ENCODE results near the gene CCDC136.

CCDC136 gene

DNA sequence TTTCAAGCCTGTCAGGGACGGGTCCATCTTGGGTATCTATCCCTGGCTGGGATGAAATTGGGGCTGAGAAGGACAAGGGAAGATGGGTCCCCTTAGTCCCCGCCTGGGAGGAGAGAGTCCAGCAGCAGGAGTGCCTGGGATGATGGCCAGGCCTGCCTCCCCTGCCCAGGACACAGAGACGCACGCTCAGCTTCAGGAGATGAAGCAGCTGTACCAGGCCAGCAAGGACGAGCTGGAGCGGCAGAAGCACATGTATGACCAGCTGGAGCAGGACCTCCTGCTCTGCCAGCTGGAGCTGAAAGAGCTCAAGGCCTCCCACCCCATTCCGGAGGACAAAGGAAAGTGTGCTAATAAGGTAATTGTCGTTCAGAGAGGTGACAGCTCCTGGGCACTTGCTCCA is 15.4 kb downstream of the CCDC136 start:
- no peak for DNase-seq

GRCh38 chr7:128809363-128809762 is 17.6 kb downstream of the CCDC136 start:
- no peak for DNase-seq

DNA sequence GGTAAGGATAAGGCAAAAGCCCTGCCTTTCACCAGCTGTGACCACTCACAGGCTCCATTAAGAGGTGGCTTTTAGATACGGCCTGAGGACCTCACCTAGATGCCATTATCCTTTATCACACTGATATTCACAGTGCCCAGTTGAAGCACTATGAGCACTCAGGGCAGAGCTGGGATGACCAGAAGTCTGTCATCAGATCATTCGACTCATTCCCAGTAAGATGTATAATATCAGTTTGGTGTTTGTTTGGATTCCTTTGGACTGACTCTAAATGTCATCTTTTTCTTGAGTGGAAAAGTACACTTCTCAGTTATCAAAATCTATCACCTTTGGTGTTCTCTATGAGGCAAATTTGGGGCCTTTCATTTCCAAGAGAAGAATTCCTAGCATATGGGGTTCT is 18.7 kb downstream of the CCDC136 start:
- DNase-seq = no peak

DNA sequence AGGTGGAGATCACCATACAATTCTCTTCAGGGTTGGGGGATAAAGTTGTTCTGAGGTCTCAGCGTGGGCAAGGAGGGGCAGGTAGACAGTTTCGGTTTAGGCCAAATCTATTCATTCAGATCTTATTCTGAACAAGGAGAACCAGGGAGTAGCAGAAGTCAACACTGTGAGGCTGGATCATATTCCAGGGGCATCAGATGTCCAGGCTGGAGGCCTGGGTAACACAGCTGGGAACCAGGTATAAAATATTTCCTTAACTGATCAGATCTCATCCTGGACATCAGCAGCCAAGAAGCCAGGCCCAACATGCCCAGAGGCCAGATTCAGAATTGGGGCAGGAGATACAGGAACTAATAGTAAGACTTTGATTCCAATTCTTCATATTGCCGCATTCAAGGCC is 19.2 kb downstream of the CCDC136 start:
- DNase-seq = no peak

DNA sequence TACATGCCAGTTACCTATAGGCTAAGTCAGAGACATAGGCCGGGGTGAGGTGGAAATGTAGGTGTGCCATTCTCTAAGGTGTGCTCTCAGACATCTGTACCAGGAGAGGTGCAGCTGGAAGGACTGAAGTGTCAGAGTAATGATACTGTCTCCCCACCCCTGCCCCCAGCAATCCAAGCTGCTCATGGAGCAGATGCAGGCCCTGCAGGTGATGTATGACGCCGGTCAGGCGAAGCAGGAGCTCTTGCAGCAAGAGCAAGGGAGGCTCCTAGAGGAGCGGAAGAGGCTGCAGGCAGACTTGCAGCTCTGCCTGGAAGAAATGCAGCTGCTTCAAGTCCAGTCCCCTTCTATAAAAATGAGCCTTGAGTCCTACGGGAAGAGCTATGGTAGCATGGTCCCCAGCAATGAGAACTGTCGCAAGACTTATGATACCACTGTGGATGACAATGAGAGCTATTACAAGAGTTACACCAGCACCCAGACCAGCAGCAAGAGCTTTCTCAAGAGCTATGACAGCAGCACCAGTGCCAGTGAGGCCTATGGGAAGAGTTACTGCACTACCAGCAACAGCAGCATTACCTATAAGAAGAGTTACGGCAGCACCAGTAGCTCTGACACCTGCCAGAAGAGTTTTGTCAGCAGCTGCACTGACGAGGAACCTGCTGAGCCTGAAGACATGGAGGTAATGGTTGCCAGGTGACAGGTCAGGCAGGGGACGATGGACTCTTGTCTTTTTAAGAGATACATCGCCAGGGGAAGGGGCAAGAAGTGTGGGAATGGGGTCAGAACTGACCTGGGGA is 20.1 kb downstream of the CCDC136 start:
- no peak for DNase-seq

GRCh38 chr7:128812514-128813168 is 20.9 kb downstream of the CCDC136 start:
- DNase-seq = no peak

DNA sequence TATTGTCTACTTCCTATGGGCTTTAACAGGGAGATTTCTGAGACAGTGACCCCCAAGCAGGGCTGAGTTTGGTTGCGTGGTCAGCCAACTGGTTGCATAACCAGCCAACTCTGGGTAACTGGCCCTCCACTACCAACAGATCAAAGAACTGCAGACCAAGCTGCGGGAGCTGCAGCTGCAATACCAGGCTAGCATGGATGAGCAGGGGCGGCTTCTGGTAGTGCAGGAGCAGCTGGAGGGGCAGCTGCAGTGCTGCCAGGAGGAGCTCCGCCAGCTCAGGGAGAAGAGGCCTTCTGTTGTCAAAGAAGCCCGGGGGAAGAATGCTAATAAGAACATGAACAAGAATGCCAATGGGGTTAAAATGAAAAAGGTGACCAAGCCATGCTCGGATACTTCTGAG is 22.7 kb downstream of the CCDC136 start:
- DNase-seq = no peak

GRCh38 chr7:128815289-128815942 is 23.6 kb downstream of the CCDC136 start:
- DNase-seq = no peak

- no peak for DNase-seq
These were observed 26.9 kb downstream of the CCDC136 start for GRCh38 chr7:128818694-128819093.

GRCh38 chr7:128821724-128822123 is 30.0 kb downstream of the CCDC136 start:
- no peak for DNase-seq

DNA sequence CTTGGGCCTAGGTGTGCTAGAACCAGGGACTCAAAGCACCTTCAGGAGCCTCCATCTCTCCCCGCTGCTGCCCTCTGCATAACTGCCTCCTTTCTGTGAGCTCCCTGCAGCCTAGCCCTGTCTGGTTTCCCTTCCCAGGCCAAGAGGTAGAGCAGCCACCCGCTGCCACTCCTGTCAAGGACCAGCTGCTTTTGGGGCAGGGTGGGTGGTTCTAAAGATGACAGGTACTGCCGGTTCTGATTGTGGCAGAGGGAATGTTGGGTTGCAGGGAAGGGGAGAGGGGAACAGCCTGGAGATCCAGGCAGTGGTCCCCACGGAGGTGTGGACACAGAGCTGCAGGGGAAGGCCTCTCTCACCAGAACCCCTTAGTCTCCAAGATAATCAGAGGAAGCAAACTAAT is 34.7 kb downstream of the CCDC136 start:
- DNase-seq = no peak

- DNase-seq = no peak
These were observed 35.1 kb downstream of the CCDC136 start for GRCh38 chr7:128826916-128827247.

GRCh38 chr7:128827248-128827958 is 35.6 kb downstream of the CCDC136 start:
- DNase-seq = no peak

GRCh38 chr7:128827971-128828711 is 36.4 kb downstream of the CCDC136 start:
- DNase-seq = no peak

GRCh38 chr7:128829391-128830166 is 37.8 kb downstream of the CCDC136 start:
- DNase-seq = no peak

DNA sequence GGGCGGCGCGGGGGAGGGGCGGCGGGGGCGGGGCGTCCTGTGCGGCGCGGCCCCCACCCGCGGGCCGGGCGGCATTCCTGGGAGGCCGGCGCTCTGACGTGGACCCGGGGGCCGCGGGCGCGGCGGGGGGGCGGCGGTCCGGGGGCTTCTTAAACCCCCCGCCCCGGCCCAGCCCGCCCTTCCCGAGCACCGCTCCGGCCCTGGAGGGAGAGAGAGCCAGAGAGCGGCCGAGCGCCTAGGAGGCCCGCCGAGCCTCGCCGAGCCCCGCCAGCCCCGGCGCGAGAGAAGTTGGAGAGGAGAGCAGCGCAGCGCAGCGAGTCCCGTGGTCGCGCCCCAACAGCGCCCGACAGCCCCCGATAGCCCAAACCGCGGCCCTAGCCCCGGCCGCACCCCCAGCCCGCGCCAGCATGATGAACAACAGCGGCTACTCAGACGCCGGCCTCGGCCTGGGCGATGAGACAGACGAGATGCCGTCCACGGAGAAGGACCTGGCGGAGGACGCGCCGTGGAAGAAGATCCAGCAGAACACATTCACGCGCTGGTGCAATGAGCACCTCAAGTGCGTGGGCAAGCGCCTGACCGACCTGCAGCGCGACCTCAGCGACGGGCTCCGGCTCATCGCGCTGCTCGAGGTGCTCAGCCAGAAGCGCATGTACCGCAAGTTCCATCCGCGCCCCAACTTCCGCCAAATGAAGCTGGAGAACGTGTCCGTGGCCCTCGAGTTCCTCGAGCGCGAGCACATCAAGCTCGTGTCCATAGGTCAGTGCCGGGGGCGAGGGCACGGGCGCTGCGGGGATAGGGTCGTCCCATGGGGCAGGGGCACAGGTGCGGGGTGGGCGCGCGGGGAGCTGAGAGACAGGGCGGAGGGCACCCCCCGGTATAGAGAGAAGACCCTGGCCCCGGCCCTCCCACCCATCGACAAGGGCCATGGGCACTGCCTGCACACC is 38.7 kb downstream of the CCDC136 start, which contains the start of gene FLNC:
Gene FLNC, plus strand, starts transcription at position 176 of the 947 bp plus-strand sequence. Its CDS starts 232 bp downstream, at position 408.
- no peak for DNase-seq

DNA sequence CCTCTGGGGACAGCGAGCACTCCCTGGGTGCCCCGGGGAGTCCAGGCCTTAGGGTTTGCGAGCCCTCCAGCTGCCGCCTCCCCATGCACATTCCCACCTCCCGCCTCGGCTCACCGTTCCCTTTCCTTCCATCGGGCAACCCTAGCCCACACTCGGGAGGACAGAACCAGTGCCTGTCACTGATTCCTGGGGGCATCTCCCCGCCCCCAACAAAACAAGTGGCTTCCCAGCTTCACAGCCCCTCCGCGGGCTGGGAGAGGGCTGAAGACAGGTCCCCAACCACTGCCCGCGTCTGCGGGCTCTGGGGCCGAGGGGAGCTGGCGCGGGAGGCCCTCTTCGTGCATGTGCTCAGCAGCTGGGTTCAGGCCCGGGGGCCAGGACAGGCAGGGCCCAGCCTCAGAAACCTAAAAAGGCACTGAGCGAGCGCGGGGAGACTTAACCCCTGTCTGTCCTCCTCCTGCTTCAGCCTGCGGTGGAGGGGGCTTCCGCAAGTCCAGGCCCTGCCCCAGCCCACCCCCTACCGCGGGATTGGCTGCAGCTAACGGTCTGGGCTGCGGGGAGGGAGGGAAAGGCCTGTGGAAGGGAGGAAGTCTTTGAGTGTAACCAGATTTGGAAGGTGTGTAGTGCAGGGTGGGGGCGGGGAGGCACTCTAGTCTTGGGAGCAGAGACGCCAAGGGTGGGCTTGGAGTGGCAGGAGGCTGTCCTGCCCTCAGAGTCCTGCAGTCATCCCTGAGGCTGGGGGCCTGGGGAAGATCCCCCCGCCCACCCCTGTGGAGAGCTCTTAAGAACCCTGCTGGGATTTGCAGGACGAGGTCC is 39.6 kb downstream of the CCDC136 start:
- no peak for DNase-seq

DNA sequence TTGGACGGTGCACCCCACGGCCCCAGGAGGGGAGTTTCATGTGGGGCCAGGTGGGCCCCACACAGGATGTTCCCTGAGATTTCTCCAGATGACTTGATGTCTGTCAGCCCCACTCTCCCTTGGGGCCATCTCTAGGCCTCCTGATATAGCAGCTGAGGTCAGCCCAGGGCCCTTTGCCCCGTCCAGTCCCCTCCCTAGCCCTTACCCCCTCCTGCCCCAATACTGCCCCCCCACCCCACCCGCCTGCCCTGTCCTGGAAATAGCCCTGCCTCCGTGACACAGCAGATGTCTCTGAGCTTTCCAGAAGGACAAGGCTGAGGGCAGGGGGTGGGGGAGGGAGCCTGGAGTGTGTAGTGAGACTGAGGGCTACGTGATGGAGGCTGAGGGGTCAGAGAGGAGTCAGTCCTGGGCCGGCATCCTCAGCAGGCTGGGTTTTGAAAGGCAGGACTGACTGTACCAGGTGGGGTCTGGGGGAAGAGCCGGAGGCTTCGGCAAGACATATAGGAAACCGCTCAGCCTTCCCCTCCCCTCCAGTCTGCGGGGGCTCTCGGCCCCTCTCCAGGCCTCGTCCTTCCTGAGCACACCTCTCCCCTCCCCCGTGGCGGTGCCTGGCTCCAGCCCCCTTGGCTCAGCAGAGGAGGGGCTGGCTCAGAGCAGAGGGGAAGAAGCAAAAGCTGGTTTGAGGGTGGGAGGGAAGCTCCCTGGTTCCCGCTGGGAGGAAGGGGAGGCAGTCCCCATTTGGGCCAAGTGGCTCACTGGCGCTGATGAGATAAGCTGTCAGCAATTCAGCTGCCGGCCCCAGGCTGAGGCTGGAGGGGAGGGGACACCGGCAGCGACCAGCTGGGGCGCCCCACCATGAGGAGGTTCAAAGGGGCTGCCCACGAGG is 40.5 kb downstream of the CCDC136 start:
- no peak for DNase-seq

- no peak for DNase-seq
These were observed 41.0 kb downstream of the CCDC136 start for GRCh38 chr7:128832880-128833147.

Measured in effector CD8-positive, alpha-beta T cell (primary cell).